ENCODE data around the gene TASOR2. TPM values are rescaled to one million over a fixed set of nuclear protein-coding genes. Genes with fewer than 3 reads are reported as not detected.

The TASOR2 gene
- total RNA-seq, 2 experiments from 2014 or later = 50.0 to 51.0 TPM

GRCh38 chr10:5719546-5719945 is 34.9 kb downstream of the TASOR2 start:
- peaks cover 42% of the 10 kb centered on the region for H3K36me3 Mint-ChIP-seq (ENCODE audit: low read depth)
- H3K27ac ChIP-seq (ENCODE audit: low read depth in 1 of 2, low read length in 2 of 2) = no peak overlapping the region
- no peak for TF ChIP-seq CTCF (IDR thresholded peaks at IDR 0.05)
- no peak for DNase-seq
- ChIA-PET CTCF (no interaction called here), POLR2A (no interaction called here)
- H3K27me3 ChIP-seq (ENCODE audit: control insufficient read depth in 1 of 2, insufficient read depth in 2 of 2, low read length in 2 of 2) = no peaks in the 10 kb centered on the region
- H3K9me3 Mint-ChIP-seq = no peaks in the 10 kb centered on the region
- H3K27ac Mint-ChIP-seq = no peak overlapping the region
- no peak overlapping the region for H3K4me3 Mint-ChIP-seq
- peaks cover 23% of the 10 kb centered on the region for H3K4me1 Mint-ChIP-seq (ENCODE audit: low read depth)
- no peak for ATAC-seq (ENCODE audit: poor library complexity)
- H3K36me3 ChIP-seq (ENCODE audit: insufficient read depth, low read length) = peaks cover 27% of the 10 kb centered on the region
- H3K27me3 Mint-ChIP-seq = no peaks in the 10 kb centered on the region
- intact Hi-C loops (cut with DNase I, micrococcal nuclease) = no loop called here
- H3K4me3 ChIP-seq (ENCODE audit: low read length) = no peak overlapping the region
- H3K4me1 ChIP-seq (ENCODE audit: insufficient read depth, low read length) = no peaks in the 10 kb centered on the region
- no peaks in the 10 kb centered on the region for H3K9me3 ChIP-seq (ENCODE audit: control insufficient read depth in 1 of 2, insufficient read depth in 1 of 2, low read length in 2 of 2)

GRCh38 chr10:5720182-5720581 is 35.5 kb downstream of the TASOR2 start:
- Mint-ChIP-seq H3K9me3 (no peaks in the 10 kb centered on the region), H3K36me3 (ENCODE audit: low read depth) (peaks cover 46% of the 10 kb centered on the region), H3K27ac (no peak overlapping the region), H3K27me3 (no peaks in the 10 kb centered on the region), H3K4me3 (no peak overlapping the region), H3K4me1 (ENCODE audit: low read depth) (peaks cover 17% of the 10 kb centered on the region)
- Histone ChIP-seq H3K4me1 (ENCODE audit: insufficient read depth, low read length) (no peaks in the 10 kb centered on the region), H3K27me3 (ENCODE audit: control insufficient read depth in 1 of 2, insufficient read depth in 2 of 2, low read length in 2 of 2) (no peaks in the 10 kb centered on the region), H3K9me3 (ENCODE audit: control insufficient read depth in 1 of 2, insufficient read depth in 1 of 2, low read length in 2 of 2) (no peaks in the 10 kb centered on the region), H3K4me3 (ENCODE audit: low read length) (no peak overlapping the region), H3K36me3 (ENCODE audit: insufficient read depth, low read length) (peaks cover 29% of the 10 kb centered on the region), H3K27ac (ENCODE audit: low read depth in 1 of 2, low read length in 2 of 2) (no peak overlapping the region)
- intact Hi-C loops (cut with DNase I, micrococcal nuclease) = no loop called here
- TF ChIP-seq CTCF (IDR thresholded peaks at IDR 0.05) = no peak
- ChIA-PET CTCF (no interaction called here), POLR2A (no interaction called here)
- no peak for DNase-seq
- ATAC-seq (ENCODE audit: poor library complexity) = no peak

GRCh38 chr10:5723692-5724091 is 39.1 kb downstream of the TASOR2 start:
- H3K4me1 Mint-ChIP-seq (ENCODE audit: low read depth) = peaks cover 3% of the 10 kb centered on the region
- ATAC-seq (ENCODE audit: poor library complexity) (no peak), DNase-seq (no peak)
- Histone ChIP-seq H3K4me1 (ENCODE audit: insufficient read depth, low read length) (no peaks in the 10 kb centered on the region), H3K27ac (ENCODE audit: low read depth in 1 of 2, low read length in 2 of 2) (no peak overlapping the region), H3K9me3 (ENCODE audit: control insufficient read depth in 1 of 2, insufficient read depth in 1 of 2, low read length in 2 of 2) (no peaks in the 10 kb centered on the region), H3K36me3 (ENCODE audit: insufficient read depth, low read length) (peaks cover 48% of the 10 kb centered on the region), H3K27me3 (ENCODE audit: control insufficient read depth in 1 of 2, insufficient read depth in 2 of 2, low read length in 2 of 2) (no peaks in the 10 kb centered on the region), H3K4me3 (ENCODE audit: low read length) (no peak overlapping the region)
- ChIA-PET CTCF (no interaction called here), POLR2A (no interaction called here)
- no peak overlapping the region for H3K4me3 Mint-ChIP-seq
- H3K36me3 Mint-ChIP-seq (ENCODE audit: low read depth) = peaks cover 57% of the 10 kb centered on the region
- TF ChIP-seq CTCF (IDR thresholded peaks at IDR 0.05) = no peak
- intact Hi-C loops (cut with DNase I, micrococcal nuclease) = no loop called here
- no peak overlapping the region for H3K27ac Mint-ChIP-seq
- H3K9me3 Mint-ChIP-seq = no peaks in the 10 kb centered on the region
- no peaks in the 10 kb centered on the region for H3K27me3 Mint-ChIP-seq

Measured in CD4-positive, alpha-beta T cell (primary cell).